ENCODE results near the gene CHCHD4. TPM values are rescaled to one million over a fixed set of nuclear protein-coding genes. Genes with fewer than 3 reads are reported as not detected.

The CHCHD4 gene
- total RNA-seq, 1 experiment from 2014 or later: 16.7 TPM

DNA sequence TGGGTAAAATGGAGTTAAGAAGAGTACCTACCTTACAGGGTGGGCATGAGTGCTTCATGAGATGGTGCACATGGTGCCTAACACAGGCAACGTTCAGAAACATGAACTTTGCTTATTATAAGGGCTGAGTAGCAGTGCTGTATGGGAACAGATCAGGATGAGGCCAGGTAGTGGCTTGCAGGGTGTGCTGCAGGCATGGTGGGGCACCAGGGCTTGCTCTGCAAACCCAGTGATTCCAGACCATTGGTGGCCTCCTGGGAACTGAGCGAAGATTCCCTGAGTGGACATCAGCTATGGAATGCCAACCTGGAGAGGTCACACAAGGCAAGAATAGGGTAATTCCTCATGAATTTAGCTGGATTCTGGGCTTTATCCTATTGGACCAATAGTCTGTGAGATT, 16.0 kb upstream of the CHCHD4 start:
- Mint-ChIP-seq H3K27me3 (ENCODE audit: unreplicated experiment) (no peaks in the 10 kb centered on the region), H3K36me3 (ENCODE audit: insufficient read depth, unreplicated experiment) (peaks cover 45% of the 10 kb centered on the region), H3K9me3 (ENCODE audit: low read depth, unreplicated experiment) (no peaks in the 10 kb centered on the region), H3K27ac (ENCODE audit: unreplicated experiment) (no peak overlapping the region), H3K4me1 (ENCODE audit: low read depth, unreplicated experiment) (peaks cover 17% of the 10 kb centered on the region), H3K4me3 (ENCODE audit: low read depth, unreplicated experiment) (no peak overlapping the region)
- CTCF ChIA-PET: no interaction called here
- TF ChIP-seq, protein P1, sequence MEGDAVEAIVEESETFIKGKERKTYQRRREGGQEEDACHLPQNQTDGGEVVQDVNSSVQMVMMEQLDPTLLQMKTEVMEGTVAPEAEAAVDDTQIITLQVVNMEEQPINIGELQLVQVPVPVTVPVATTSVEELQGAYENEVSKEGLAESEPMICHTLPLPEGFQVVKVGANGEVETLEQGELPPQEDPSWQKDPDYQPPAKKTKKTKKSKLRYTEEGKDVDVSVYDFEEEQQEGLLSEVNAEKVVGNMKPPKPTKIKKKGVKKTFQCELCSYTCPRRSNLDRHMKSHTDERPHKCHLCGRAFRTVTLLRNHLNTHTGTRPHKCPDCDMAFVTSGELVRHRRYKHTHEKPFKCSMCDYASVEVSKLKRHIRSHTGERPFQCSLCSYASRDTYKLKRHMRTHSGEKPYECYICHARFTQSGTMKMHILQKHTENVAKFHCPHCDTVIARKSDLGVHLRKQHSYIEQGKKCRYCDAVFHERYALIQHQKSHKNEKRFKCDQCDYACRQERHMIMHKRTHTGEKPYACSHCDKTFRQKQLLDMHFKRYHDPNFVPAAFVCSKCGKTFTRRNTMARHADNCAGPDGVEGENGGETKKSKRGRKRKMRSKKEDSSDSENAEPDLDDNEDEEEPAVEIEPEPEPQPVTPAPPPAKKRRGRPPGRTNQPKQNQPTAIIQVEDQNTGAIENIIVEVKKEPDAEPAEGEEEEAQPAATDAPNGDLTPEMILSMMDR (IDR thresholded peaks at IDR 0.05; ENCODE audit: unreplicated experiment): no peak
- intact Hi-C loops (cut with micrococcal nuclease; ENCODE audit: unreplicated experiment): no loop called here
- BruUV-seq (replicated peaks): no TSS peak
- no peak for DNase-seq

DNA sequence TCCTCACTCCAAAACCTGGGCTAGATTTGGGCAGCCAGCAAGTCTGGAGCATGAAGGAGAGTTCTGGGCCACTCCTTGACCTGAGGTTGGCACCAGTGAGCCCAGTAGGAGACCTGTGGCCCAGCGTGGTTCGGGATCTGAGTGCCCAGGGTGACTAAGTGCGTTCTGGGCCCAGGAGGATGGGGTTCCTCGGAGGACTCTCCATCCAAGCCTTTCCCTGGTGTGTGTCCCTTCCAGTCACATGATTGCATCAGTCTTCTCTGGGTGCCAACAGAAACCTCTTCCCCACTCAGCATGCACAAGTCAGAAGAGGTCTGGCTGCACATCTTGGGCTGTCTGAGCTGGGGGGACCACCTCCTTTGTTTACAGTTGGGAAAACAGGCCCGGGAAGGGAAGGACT, 15.1 kb upstream of the CHCHD4 start:
- TF ChIP-seq, protein P1 (IDR thresholded peaks at IDR 0.05; ENCODE audit: unreplicated experiment): no peak
- CTCF ChIA-PET: no interaction called here
- intact Hi-C loops (cut with micrococcal nuclease; ENCODE audit: unreplicated experiment): no loop called here
- Mint-ChIP-seq H3K36me3 (ENCODE audit: insufficient read depth, unreplicated experiment) (peaks cover 44% of the 10 kb centered on the region), H3K4me1 (ENCODE audit: low read depth, unreplicated experiment) (peaks cover 9% of the 10 kb centered on the region), H3K4me3 (ENCODE audit: low read depth, unreplicated experiment) (no peak overlapping the region), H3K27me3 (ENCODE audit: unreplicated experiment) (no peaks in the 10 kb centered on the region), H3K9me3 (ENCODE audit: low read depth, unreplicated experiment) (no peaks in the 10 kb centered on the region), H3K27ac (ENCODE audit: unreplicated experiment) (no peak overlapping the region)
- DNase-seq: no peak
- BruUV-seq (replicated peaks): no TSS peak

DNA sequence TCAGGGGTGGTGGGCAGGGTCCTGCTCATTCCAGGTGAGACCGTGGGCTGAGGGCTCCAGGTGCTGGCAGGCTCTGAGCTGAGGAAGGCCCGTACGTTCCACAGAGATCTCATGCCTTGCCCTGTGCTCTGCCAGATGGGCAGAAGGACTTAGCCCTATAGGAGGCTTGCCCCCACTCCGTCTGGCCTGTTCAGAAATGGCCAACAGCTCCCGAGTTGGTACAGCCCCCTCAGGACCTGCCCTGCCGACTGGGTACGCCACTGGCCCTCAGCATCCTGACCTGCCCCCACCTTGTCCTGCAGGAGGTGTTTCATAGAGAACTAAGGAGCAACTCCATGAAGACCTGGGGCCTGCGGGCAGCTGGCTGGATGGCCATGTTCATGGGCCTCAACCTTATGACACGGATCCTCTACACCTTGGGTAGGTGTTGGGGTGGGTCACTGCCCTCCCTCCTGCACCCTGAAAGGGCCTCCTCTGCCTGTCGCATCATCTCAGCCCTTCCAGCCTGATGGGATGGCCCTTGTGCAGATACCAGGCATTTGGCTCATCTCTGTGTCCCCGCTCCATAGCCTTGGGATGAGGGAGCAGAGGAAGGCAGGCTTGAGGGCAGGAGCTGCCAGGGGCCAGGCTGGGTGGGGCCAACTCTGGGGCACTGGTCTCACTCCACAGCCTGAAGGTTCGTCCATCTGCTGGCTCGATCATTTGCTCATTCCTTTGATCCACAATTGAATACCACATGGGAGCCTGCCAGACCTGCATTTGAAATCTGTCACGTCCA, 14.4 kb upstream of the CHCHD4 start:
- TF ChIP-seq, protein P1 (IDR thresholded peaks at IDR 0.05; ENCODE audit: unreplicated experiment): no peak
- peaks cover 2% of the 10 kb centered on the region for H3K4me1 Mint-ChIP-seq (ENCODE audit: low read depth, unreplicated experiment)
- CTCF ChIA-PET: no interaction called here
- H3K9me3 Mint-ChIP-seq (ENCODE audit: low read depth, unreplicated experiment): no peaks in the 10 kb centered on the region
- no peak overlapping the region for H3K4me3 Mint-ChIP-seq (ENCODE audit: low read depth, unreplicated experiment)
- no TSS peak for BruUV-seq (replicated peaks)
- DNase-seq: no peak
- peaks cover 44% of the 10 kb centered on the region for H3K36me3 Mint-ChIP-seq (ENCODE audit: insufficient read depth, unreplicated experiment)
- H3K27me3 Mint-ChIP-seq (ENCODE audit: unreplicated experiment): no peaks in the 10 kb centered on the region
- intact Hi-C loops (cut with micrococcal nuclease; ENCODE audit: unreplicated experiment): no loop called here
- no peak overlapping the region for H3K27ac Mint-ChIP-seq (ENCODE audit: unreplicated experiment)

DNA sequence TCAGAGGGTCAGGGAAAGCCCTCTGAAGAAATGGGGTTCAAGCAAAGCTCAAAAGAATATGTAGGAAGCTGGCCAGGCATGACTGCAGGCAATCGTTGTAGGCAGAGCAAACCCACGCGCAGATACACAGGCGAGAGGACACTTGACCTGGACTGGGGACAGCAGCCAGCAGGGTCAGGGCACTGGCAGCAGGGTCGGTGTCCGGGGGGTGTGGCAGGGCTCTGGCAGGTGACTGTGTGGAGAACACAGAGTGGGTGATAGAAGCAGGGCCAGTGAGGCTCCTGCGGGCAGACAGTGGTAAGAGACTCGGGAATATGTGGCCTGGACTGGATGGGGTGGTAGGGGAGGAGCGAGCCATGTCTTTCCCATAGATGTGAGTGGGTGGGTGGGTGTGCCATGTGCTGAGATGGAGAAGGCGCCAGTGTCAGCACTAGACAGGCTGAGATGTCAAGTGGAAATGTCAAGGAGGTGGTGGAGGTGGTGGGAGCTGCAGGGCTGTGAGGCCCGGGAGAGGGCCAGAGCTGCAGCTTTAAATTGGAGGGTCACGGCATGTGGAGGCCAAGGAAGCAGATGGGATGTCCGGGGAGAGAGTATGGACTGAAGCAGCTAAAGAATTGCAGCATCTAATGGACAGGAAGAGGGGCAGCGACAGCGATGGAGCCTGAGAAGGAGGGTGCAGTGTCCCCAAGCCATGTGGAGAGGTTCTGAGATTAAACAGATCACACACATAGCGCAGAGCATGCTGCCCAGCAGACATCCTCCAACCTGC, 13.6 kb upstream of the CHCHD4 start:
- CTCF ChIA-PET: no interaction called here
- TF ChIP-seq, protein P1 (IDR thresholded peaks at IDR 0.05; ENCODE audit: unreplicated experiment): no peak
- no peak for DNase-seq
- Mint-ChIP-seq H3K27ac (ENCODE audit: unreplicated experiment) (no peak overlapping the region), H3K4me3 (ENCODE audit: low read depth, unreplicated experiment) (no peak overlapping the region), H3K9me3 (ENCODE audit: low read depth, unreplicated experiment) (no peaks in the 10 kb centered on the region), H3K36me3 (ENCODE audit: insufficient read depth, unreplicated experiment) (peaks cover 45% of the 10 kb centered on the region), H3K27me3 (ENCODE audit: unreplicated experiment) (no peaks in the 10 kb centered on the region), H3K4me1 (ENCODE audit: low read depth, unreplicated experiment) (no peaks in the 10 kb centered on the region)
- intact Hi-C loops (cut with micrococcal nuclease; ENCODE audit: unreplicated experiment): no loop called here
- no TSS peak for BruUV-seq (replicated peaks)
